Stomach smooth muscle (tissue), 2 donors: Measurements from ENCODE around the gene CD8A.

ENCODE experiments used
- H3K27ac ChIP-seq: one replicate; pipeline ENCODE4 v1.7.0; 2013; ENCODE audit warnings: mild to moderate bottlenecking, low read length, inconsistent platforms
- H3K27me3 ChIP-seq, 2 donors: one replicate each; pipeline ENCODE4 v1.7.0; 2013; ENCODE audit warnings: low read length in 2 of 2; ENCODE audit not compliant: insufficient read depth in 2 of 2, control insufficient read depth in 1 of 2
- H3K36me3 ChIP-seq, 2 donors: one replicate each; pipeline ENCODE4 v1.7.0; 2013; ENCODE audit warnings: low read length in 2 of 2; ENCODE audit not compliant: control insufficient read depth in 2 of 2, insufficient read depth in 2 of 2
- H3K4me1 ChIP-seq: one replicate; pipeline ENCODE4 v1.7.0; 2013; ENCODE audit warnings: low read length; ENCODE audit not compliant: control insufficient read depth, insufficient read depth
- H3K4me3 ChIP-seq, 2 donors: one replicate each; pipeline ENCODE4 v1.7.0; 2013; ENCODE audit warnings: low read length in 2 of 2
- H3K9ac ChIP-seq, 2 donors: one replicate each; pipeline ENCODE4 v1.7.0; 2013; ENCODE audit warnings: low read length in 2 of 2, mild to moderate bottlenecking in 1 of 2
- H3K9me3 ChIP-seq, 2 donors: one replicate each; pipeline ENCODE4 v1.7.0; 2013; ENCODE audit warnings: low read length in 2 of 2; ENCODE audit not compliant: control insufficient read depth in 2 of 2
- donor health status: healthy.
- donor health status: Pancreatic carcinoma.

The CD8A gene

GRCh38 chr2:86778957-86779356 is 11.8 kb downstream of the CD8A start:
- Histone ChIP-seq H3K4me3 (no peak overlapping the region), H3K27ac (no peak overlapping the region), H3K9ac (no peak overlapping the region), H3K9me3 (no peaks in the 10 kb centered on the region), H3K4me1 (no peaks in the 10 kb centered on the region), H3K36me3 (peaks cover 6 to 12% of the 10 kb centered on the region in 2 donors), H3K27me3 (peaks cover 0 to 6% of the 10 kb centered on the region in 2 donors)

GRCh38 chr2:86776532-86776931 is 14.2 kb downstream of the CD8A start:
- H3K4me1 ChIP-seq = no peaks in the 10 kb centered on the region
- no peak overlapping the region for H3K4me3 ChIP-seq
- H3K27ac ChIP-seq = no peak overlapping the region
- peaks cover 0 to 3% of the 10 kb centered on the region in 2 donors for H3K27me3 ChIP-seq
- no peaks in the 10 kb centered on the region for H3K9me3 ChIP-seq
- peaks cover 11 to 16% of the 10 kb centered on the region in 2 donors for H3K36me3 ChIP-seq
- no peak overlapping the region for H3K9ac ChIP-seq

GRCh38 chr2:86775338-86775737 is 15.4 kb downstream of the CD8A start:
- Histone ChIP-seq H3K9me3 (no peaks in the 10 kb centered on the region), H3K27me3 (no peaks in the 10 kb centered on the region), H3K4me1 (no peaks in the 10 kb centered on the region), H3K36me3 (peaks cover 19 to 23% of the 10 kb centered on the region in 2 donors), H3K9ac (no peak overlapping the region), H3K27ac (no peak overlapping the region), H3K4me3 (no peak overlapping the region)

DNA sequence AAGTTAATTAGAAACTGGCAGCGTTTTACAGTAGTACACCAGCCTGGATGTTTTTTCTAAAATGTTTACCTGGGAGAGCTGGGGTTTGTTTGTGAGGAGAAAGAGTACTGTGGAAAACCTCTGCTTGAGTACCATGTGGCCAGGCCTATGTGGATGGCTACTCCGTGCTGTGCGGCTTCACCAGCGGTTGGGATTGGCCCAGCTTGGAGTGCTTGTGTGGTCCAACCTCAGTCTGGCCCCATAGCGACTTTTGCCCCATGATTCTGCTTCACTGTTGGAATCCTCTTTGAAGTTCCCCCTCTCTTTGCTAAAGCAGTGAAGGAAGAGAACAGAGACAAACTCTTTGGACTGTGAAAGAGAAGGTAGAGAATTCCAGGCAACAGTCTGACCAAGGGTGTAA is 15.9 kb downstream of the CD8A start:
- Histone ChIP-seq H3K4me1 (no peaks in the 10 kb centered on the region), H3K36me3 (peaks cover 22 to 24% of the 10 kb centered on the region in 2 donors), H3K9ac (no peak overlapping the region), H3K27ac (no peak overlapping the region), H3K27me3 (no peaks in the 10 kb centered on the region), H3K9me3 (no peaks in the 10 kb centered on the region), H3K4me3 (no peak overlapping the region)

DNA sequence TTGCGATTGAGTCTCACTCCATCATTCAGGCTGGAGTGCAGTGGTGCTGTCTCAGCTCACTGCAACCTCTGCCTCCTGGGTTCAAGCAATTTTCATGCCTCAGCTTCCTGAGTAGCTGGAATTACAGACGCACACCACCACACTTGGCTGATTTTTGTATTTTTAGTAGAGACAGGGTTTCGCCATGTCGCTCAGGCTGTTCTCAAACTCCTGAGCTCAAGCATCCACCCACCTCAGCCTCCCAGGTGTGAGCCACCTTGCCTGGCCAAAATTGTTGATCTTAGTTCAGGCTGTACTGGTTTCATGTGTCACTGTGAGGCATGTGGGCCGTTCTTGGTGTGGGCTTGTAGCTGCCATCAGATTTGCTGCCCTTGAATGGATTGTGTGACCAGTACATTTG is 18.1 kb downstream of the CD8A start:
- no peaks in the 10 kb centered on the region for H3K9me3 ChIP-seq
- H3K27ac ChIP-seq = no peak overlapping the region
- H3K27me3 ChIP-seq = no peaks in the 10 kb centered on the region
- no peaks in the 10 kb centered on the region for H3K4me1 ChIP-seq
- H3K4me3 ChIP-seq = no peak overlapping the region
- H3K9ac ChIP-seq = no peak overlapping the region
- H3K36me3 ChIP-seq = peaks cover 26 to 28% of the 10 kb centered on the region in 2 donors

- Histone ChIP-seq H3K9ac (no peak overlapping the region), H3K27ac (no peak overlapping the region), H3K4me1 (no peaks in the 10 kb centered on the region), H3K27me3 (no peaks in the 10 kb centered on the region), H3K4me3 (no peak overlapping the region), H3K9me3 (no peaks in the 10 kb centered on the region), H3K36me3 (peaks cover 29 to 31% of the 10 kb centered on the region in 2 donors)
These were observed 19.9 kb downstream of the CD8A start for GRCh38 chr2:86770816-86771301.

GRCh38 chr2:86769838-86770237 is 20.9 kb downstream of the CD8A start:
- Histone ChIP-seq H3K27ac (no peak overlapping the region), H3K36me3 (peaks cover 26 to 32% of the 10 kb centered on the region in 2 donors), H3K4me3 (no peak overlapping the region), H3K9ac (no peak overlapping the region), H3K9me3 (no peaks in the 10 kb centered on the region), H3K4me1 (no peaks in the 10 kb centered on the region), H3K27me3 (no peaks in the 10 kb centered on the region)

- no peak overlapping the region for H3K27ac ChIP-seq
- no peak overlapping the region for H3K4me3 ChIP-seq
- no peaks in the 10 kb centered on the region for H3K9me3 ChIP-seq
- H3K4me1 ChIP-seq = no peaks in the 10 kb centered on the region
- no peak overlapping the region for H3K9ac ChIP-seq
- peaks cover 21 to 25% of the 10 kb centered on the region in 2 donors for H3K36me3 ChIP-seq
- no peaks in the 10 kb centered on the region for H3K27me3 ChIP-seq
These were observed 22.3 kb downstream of the CD8A start for GRCh38 chr2:86768189-86768949.

GRCh38 chr2:86765310-86765695 is 25.4 kb downstream of the CD8A start:
- H3K27ac ChIP-seq = no peak overlapping the region
- H3K9me3 ChIP-seq = no peaks in the 10 kb centered on the region
- H3K4me1 ChIP-seq = no peaks in the 10 kb centered on the region
- H3K4me3 ChIP-seq = no peak overlapping the region
- H3K36me3 ChIP-seq = peaks cover 9 to 13% of the 10 kb centered on the region in 2 donors
- H3K27me3 ChIP-seq = no peaks in the 10 kb centered on the region
- H3K9ac ChIP-seq = no peak overlapping the region

GRCh38 chr2:86764661-86765309 is 25.9 kb downstream of the CD8A start:
- no peaks in the 10 kb centered on the region for H3K4me1 ChIP-seq
- H3K27me3 ChIP-seq = no peaks in the 10 kb centered on the region
- H3K4me3 ChIP-seq = no peak overlapping the region
- H3K9ac ChIP-seq = no peak overlapping the region
- peaks cover 9 to 11% of the 10 kb centered on the region in 2 donors for H3K36me3 ChIP-seq
- H3K9me3 ChIP-seq = no peaks in the 10 kb centered on the region
- no peak overlapping the region for H3K27ac ChIP-seq

GRCh38 chr2:86760371-86760770 is 30.3 kb downstream of the CD8A start:
- no peaks in the 10 kb centered on the region for H3K9me3 ChIP-seq
- H3K36me3 ChIP-seq = peaks cover under 1 to 3% of the 10 kb centered on the region in 2 donors
- no peaks in the 10 kb centered on the region for H3K4me1 ChIP-seq
- H3K27me3 ChIP-seq = no peaks in the 10 kb centered on the region
- no peak overlapping the region for H3K4me3 ChIP-seq
- no peak overlapping the region for H3K9ac ChIP-seq
- H3K27ac ChIP-seq = no peak overlapping the region
